Measurements from ENCODE around the gene PLAGL2. TPM values are rescaled to one million over a fixed set of nuclear protein-coding genes. Genes with fewer than 3 reads are reported as not detected.

PLAGL2 gene
- total RNA-seq, 1 experiment from 2014 or later, result 44.4 TPM

GRCh38 chr20:32218156-32218900 is 10.8 kb upstream of the PLAGL2 start:
- no peaks in the 10 kb centered on the region for H3K23me2 ChIP-seq (ENCODE audit: insufficient read length, low read depth, low read length, poor library complexity, severe bottlenecking)
- Mint-ChIP-seq H3K27ac (no peak overlapping the region), H3K9me3 (no peaks in the 10 kb centered on the region), H3K27me3 (ENCODE audit: low read depth) (no peaks in the 10 kb centered on the region), H3K4me1 (no peaks in the 10 kb centered on the region), H3K4me3 (no peak overlapping the region), H3K36me3 (ENCODE audit: insufficient read depth in 1 of 3, low read depth in 3 of 3) (peaks cover 16 to 82% (median 55%) of the 10 kb centered on the region in 3 experiments)
- H2BK15ac ChIP-seq (ENCODE audit: low read depth, low read length), result no peak overlapping the region
- no peak overlapping the region for H3K4me2 ChIP-seq (ENCODE audit: insufficient read depth, insufficient read length, low read length)
- no peak overlapping the region for H2BK5ac ChIP-seq (ENCODE audit: insufficient read length, low read length)
- H3K79me2 ChIP-seq (ENCODE audit: insufficient read depth, low read length), result no peaks in the 10 kb centered on the region
- H4K8ac ChIP-seq (replicated peaks; ENCODE audit: insufficient read length, low read depth, low read length), result no peak overlapping the region
- no peak overlapping the region for H4K5ac ChIP-seq (ENCODE audit: insufficient read length, low read depth, low read length)
- no peaks in the 10 kb centered on the region for H4K20me1 ChIP-seq (ENCODE audit: control insufficient read depth, insufficient read depth, insufficient read length)
- H3K27ac ChIP-seq (ENCODE audit: insufficient read length, low read depth, low read length), result no peak overlapping the region
- TF ChIP-seq, protein P1, sequence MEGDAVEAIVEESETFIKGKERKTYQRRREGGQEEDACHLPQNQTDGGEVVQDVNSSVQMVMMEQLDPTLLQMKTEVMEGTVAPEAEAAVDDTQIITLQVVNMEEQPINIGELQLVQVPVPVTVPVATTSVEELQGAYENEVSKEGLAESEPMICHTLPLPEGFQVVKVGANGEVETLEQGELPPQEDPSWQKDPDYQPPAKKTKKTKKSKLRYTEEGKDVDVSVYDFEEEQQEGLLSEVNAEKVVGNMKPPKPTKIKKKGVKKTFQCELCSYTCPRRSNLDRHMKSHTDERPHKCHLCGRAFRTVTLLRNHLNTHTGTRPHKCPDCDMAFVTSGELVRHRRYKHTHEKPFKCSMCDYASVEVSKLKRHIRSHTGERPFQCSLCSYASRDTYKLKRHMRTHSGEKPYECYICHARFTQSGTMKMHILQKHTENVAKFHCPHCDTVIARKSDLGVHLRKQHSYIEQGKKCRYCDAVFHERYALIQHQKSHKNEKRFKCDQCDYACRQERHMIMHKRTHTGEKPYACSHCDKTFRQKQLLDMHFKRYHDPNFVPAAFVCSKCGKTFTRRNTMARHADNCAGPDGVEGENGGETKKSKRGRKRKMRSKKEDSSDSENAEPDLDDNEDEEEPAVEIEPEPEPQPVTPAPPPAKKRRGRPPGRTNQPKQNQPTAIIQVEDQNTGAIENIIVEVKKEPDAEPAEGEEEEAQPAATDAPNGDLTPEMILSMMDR (conservative IDR thresholded peaks at IDR 0.05), result no peak
- H3K79me1 ChIP-seq (ENCODE audit: insufficient read depth, low read depth, low read length, poor library complexity, severe bottlenecking), result no peaks in the 10 kb centered on the region
- H2AFZ ChIP-seq (ENCODE audit: low read length), result no peak overlapping the region
- no peak overlapping the region for H2BK120ac ChIP-seq (ENCODE audit: low read depth, low read length, poor library complexity, severe bottlenecking)
- no CpG with 5 or more reads among the region's 5 CpGs for WGBS (ENCODE audit: extremely low coverage, insufficient read length, low lambda C conversion rate)
- DNase-seq, result no peak
- H3K4me1 ChIP-seq (ENCODE audit: insufficient read depth, low read length), result no peaks in the 10 kb centered on the region
- H2BK12ac ChIP-seq (ENCODE audit: insufficient read length, low read depth, low read length), result no peak overlapping the region
- no peak overlapping the region for H3K18ac ChIP-seq (ENCODE audit: insufficient read length, low read depth, low read length)
- H3K9ac ChIP-seq (ENCODE audit: extremely low read depth, insufficient read length, low read length), result no peak overlapping the region
- no peak overlapping the region for H3K23ac ChIP-seq (ENCODE audit: insufficient read length, low read depth, low read length)
- H3K9me3 ChIP-seq (ENCODE audit: control insufficient read depth, low read depth, low read length), result no peaks in the 10 kb centered on the region
- H3K14ac ChIP-seq (ENCODE audit: insufficient read depth, low read length), result no peak overlapping the region
- H3T11ph ChIP-seq (ENCODE audit: low read length), result no peak overlapping the region
- no peak overlapping the region for H4K91ac ChIP-seq (ENCODE audit: insufficient read length, low read depth, low read length)
- no peaks in the 10 kb centered on the region for H3K27me3 ChIP-seq (ENCODE audit: insufficient read depth, low read length)
- H3K56ac ChIP-seq (ENCODE audit: insufficient read length, low read depth, low read length), result no peak overlapping the region
- no peak overlapping the region for H2AK5ac ChIP-seq (ENCODE audit: insufficient read length, low read length)
- no peak overlapping the region for H2BK20ac ChIP-seq (ENCODE audit: low read depth, low read length, poor library complexity, severe bottlenecking)
- no peak overlapping the region for H3K4ac ChIP-seq (ENCODE audit: low read depth, low read length)

Data from H9 (cell line).